Activated T-cell treated with anti-CD3 and anti-CD28 coated beads for 4 hours (primary cell): ENCODE data around the gene KANSL1L.

Source experiments
- DNase-seq: peaks from one replicate; pipeline ENCODE4 v3.0.0-alpha.2; 2020

KANSL1L gene

GRCh38 chr2:209986415-209986814 lies 184.8 kb downstream of the KANSL1L start:
- DNase-seq, result no peak

GRCh38 chr2:209985874-209986273 lies 185.3 kb downstream of the KANSL1L start:
- no peak for DNase-seq

- DNase-seq, result no peak
These were observed 186.9 kb downstream of the KANSL1L start for GRCh38 chr2:209984291-209984690.

- DNase-seq, result no peak
These were observed 193.6 kb downstream of the KANSL1L start for GRCh38 chr2:209977386-209978239.

GRCh38 chr2:209976698-209977385 lies 194.4 kb downstream of the KANSL1L start:
- DNase-seq, result no peak

- no peak for DNase-seq
These were observed 196.6 kb downstream of the KANSL1L start for GRCh38 chr2:209974576-209974975.

GRCh38 chr2:209973328-209973727 lies 197.9 kb downstream of the KANSL1L start:
- no peak for DNase-seq
